Measurements from ENCODE around the gene EDDM3A. TPM values are rescaled to one million over a fixed set of nuclear protein-coding genes. Genes with fewer than 3 reads are reported as not detected.
A peak's percentile ranks its signal among the peaks of the same experiment; 100 is the strongest.
"Not testable (repeated sequence)": the region's sequence is repeated elsewhere in the genome, so short reads cannot be mapped to it uniquely, and the experiment has no call there.

Gene EDDM3A, protein sequence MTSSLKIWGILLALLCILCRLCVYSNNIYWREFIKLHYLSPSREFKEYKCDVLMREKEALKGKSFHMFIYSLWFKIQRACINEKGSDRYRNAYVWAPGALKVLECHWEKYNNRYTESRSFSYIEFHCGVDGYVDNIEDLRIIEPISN
- total RNA-seq, result not detected

DNA sequence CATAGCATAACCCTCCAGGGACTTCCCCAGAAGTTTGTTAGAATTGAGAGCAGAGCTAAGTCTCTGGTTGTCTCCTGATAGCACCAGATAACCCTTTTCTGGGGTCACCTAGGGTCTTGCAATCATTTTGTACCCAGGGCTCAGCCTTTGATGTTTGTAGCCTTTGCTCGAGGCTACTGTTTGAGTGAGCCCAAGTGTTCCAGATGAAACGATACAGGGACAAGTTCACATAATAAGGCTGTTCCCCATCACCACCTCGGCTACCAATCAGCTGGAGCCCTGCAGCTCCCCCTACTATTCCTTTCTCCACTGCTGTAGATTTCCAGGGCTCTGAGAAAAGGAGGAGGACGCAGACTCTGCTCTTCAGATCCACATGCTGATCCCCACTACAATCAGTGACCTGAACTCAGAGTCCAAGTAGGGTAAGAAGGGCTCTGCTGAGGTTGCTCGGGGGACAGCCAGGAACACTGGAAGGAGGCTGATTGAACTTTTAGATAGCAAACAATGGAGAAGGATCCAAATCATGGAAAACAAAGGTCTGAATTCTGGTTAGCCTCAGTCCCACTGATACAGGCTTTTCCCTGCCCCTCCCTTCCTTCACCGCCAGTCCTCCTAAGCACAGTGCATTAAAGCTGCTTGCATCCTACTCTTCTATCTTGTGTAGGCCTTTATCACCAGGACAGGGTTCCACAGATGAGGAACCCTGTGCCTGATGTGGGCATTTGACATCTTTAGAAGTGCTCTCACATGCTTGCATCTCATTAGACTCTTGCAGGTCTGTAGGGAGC, at the start of gene EDDM3A:
Gene EDDM3A, plus strand, starts transcription at position 317 of the 788 bp plus-strand sequence. CDS start 1,694 bp downstream, outside the sequence.
- Mint-ChIP-seq H3K27me3 (ENCODE audit: low read depth) (peaks cover 13% of the 10 kb centered on the region), H3K4me3 (no peak within 1 kb of the TSS), H3K36me3 (ENCODE audit: insufficient read depth) (no peaks in the 10 kb centered on the region), H3K4me1 (ENCODE audit: low read depth) (no peaks in the 10 kb centered on the region), H3K9me3 (no peaks in the 10 kb centered on the region)
- ATAC-seq (no peak), DNase-seq (no peak)

DNA sequence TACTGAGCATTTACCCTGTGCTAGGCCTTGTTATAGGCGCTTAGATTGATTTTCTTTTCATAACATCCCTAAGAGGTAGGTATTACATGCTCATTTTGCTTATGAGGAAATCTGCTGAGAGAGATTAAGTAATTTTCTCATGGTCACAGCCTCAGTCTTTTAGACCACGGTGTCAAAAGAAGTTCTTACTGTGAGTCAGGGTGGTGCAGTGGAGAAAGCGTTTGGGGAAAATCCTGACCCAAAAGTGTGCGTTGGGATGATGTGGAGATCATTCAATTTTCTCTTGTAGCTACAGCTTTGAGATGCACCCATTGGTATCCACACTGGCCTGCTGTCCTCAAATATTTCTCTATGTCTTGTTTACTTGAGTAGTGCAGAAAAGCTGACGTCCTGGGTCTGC, 48.9 kb upstream of the EDDM3A start:
- Mint-ChIP-seq H3K36me3 (ENCODE audit: insufficient read depth) (no peaks in the 10 kb centered on the region), H3K4me1 (ENCODE audit: low read depth) (no peaks in the 10 kb centered on the region), H3K4me3 (no peak overlapping the region), H3K27me3 (ENCODE audit: low read depth) (peaks cover 2% of the 10 kb centered on the region), H3K9me3 (no peaks in the 10 kb centered on the region)
- no peak for DNase-seq
- ATAC-seq, result no peak

DNA sequence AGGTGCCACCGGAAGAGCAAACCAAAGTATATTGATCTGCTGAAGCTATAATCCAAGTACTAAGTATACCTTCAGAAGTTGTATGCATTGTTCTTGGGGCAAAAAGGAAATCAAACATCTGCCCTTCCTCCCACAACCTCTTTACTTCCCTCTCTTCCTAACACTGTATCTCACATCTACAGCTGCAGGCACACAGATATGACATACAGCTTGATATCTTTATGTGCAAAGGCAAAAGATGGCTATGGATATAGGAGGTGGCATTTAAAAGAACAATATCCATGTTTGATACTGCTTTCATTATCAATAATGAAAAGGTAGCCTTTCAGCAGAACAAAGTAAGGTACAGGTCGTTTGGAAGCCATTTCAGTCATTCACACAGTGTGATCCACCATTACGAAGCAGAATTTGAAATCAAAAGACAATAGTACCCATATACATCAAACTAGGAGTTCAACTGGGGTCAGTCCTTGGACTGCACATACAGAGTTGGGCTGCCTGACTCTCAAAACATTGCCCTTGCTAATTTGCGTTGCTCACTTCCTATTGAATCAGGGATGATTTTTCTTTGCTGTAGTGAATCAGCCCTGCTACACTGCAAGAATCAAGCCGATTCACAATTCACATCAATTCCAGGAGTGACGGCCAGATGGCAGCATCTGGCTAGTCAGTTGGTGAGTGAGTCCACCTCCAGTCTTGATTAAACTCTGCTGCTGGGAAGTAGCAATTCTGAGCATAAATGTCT, 48.2 kb upstream of the EDDM3A start:
- H3K9me3 Mint-ChIP-seq, result no peaks in the 10 kb centered on the region

DNA sequence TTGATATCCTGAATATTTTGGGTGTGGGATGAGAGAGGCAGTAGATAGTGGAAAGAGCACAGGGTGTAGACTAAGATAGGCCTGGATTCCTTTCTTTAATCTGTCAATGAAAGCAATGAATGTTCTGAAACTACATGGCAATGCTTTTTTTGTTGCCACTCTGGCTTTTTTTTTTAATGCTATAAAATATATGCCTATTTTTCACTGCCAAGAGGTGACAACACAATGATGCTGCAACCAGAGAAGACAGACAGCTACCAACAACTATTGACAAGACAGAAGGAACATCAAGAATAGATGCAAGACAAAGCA, 47.7 kb upstream of the EDDM3A start:
- ATAC-seq (no peak), DNase-seq (no peak)
- Mint-ChIP-seq H3K9me3 (no peaks in the 10 kb centered on the region), H3K36me3 (ENCODE audit: insufficient read depth) (no peaks in the 10 kb centered on the region), H3K4me3 (no peak overlapping the region), H3K4me1 (ENCODE audit: low read depth) (no peaks in the 10 kb centered on the region), H3K27me3 (ENCODE audit: low read depth) (peaks cover 2% of the 10 kb centered on the region)

More for the DNA sequence above, 48.2 kb upstream of the EDDM3A start:
- H3K27me3 Mint-ChIP-seq (ENCODE audit: low read depth), result peaks cover 2% of the 10 kb centered on the region
- no peaks in the 10 kb centered on the region for H3K36me3 Mint-ChIP-seq (ENCODE audit: insufficient read depth)
- no peak overlapping the region for H3K4me3 Mint-ChIP-seq
- ATAC-seq (peak; percentile 70 to 87), DNase-seq (peak; percentile 40)
- no peaks in the 10 kb centered on the region for H3K4me1 Mint-ChIP-seq (ENCODE audit: low read depth)

DNA sequence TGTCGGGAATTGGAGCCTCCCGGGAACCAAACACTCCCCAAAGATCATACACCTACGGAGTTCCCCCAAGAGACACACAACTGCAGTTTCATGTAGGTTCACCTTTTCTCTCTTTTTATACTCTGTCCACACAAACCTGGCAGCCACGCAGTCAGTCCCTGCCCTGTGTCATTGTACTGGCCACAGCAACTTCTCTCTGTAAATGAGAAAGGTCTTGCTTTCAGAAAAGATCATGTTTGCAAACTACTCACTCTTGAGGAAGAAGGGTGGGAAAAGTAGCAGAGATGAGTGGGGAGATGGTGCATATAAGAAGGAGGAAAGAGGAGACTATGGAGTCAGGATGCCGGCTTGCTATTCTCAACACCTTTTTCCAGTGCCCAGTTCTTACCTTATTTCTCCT, 46.8 kb upstream of the EDDM3A start:
- H3K9me3 Mint-ChIP-seq, result no peaks in the 10 kb centered on the region
- no peak overlapping the region for H3K4me3 Mint-ChIP-seq
- no peaks in the 10 kb centered on the region for H3K4me1 Mint-ChIP-seq (ENCODE audit: low read depth)
- H3K27me3 Mint-ChIP-seq (ENCODE audit: low read depth), result no peaks in the 10 kb centered on the region
- no peak for DNase-seq
- H3K36me3 Mint-ChIP-seq (ENCODE audit: insufficient read depth), result no peaks in the 10 kb centered on the region
- ATAC-seq, result no peak

DNA sequence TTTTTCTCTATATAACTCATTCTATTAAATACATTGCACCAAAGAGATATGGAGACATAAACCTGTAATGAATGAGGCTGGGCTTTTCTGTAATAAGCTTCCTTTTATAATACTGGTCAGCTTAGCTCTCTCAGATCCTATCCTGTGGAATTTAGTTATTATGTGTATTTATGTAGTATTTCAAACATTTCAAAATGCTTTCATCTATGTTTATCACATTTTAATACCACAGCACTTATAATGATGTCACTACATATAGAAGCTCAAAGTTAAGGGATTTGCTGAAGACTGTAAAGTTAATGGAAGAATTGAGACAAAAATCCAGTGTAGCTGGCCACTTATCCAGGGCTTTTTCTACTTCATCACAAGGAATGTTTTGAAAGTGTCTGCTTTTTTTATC, 45.8 kb upstream of the EDDM3A start:
- Mint-ChIP-seq H3K27me3 (ENCODE audit: low read depth) (no peaks in the 10 kb centered on the region), H3K9me3 (no peaks in the 10 kb centered on the region), H3K4me3 (no peak overlapping the region), H3K36me3 (ENCODE audit: insufficient read depth) (no peaks in the 10 kb centered on the region), H3K4me1 (ENCODE audit: low read depth) (no peaks in the 10 kb centered on the region)
- DNase-seq (no peak), ATAC-seq (no peak)

DNA sequence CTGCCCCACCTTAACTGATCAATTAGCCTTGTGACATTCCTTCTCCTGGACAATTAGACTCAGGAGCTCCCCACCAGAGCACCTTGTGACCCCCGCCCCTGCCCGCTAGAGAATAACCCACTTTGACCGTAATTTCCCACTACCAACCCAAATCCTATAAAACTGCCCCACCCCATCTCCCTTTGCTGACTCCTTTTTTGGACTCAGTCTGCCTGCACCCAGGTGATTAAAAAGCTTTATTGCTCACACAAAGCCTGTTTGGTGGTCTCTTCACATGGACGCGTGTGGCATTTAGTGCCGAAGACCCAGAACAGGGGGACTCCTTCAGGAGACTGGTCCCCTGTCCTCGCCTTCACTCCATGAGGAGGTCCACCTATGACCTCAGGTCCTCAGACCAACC, 44.7 kb upstream of the EDDM3A start:
- not testable (repeated sequence) for DNase-seq; H3K4me1 Mint-ChIP-seq (ENCODE audit: low read depth); H3K4me3 Mint-ChIP-seq; H3K36me3 Mint-ChIP-seq (ENCODE audit: insufficient read depth); ATAC-seq; H3K27me3 Mint-ChIP-seq (ENCODE audit: low read depth); H3K9me3 Mint-ChIP-seq

DNA sequence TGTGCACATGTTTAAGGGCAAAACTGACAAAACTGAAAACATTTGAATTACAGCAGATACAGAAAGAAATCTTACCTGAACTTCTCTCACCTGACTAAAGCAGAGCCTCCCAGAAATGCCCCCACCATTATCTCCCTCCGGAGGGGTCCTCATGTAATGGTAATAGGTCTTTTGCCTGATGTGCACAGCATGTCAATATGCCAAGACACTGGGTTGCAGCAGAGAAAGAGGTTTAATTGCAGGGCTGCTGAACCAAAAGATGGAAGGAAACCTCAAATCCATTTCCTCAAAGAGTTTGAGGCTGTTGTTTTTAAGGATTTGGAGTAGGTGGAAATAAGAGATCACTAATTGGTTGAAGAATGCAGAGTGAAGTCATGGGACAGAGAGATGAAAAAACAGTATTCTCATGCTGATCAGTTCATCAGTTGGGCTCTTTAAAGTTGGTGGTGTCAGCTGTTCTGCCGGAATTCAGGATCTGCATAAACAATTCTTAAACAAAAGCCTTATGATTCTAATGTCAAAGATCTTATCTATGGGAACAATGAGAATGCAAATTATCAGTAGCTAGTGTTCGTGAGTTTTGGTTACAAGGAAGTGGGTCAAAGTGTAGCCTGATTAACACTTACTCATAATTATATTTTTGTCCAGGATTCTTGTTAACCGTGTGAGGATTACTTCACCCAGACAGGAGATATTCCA, 38.9 kb upstream of the EDDM3A start:
- Mint-ChIP-seq H3K4me3 (no peak overlapping the region), H3K27me3 (ENCODE audit: low read depth) (peaks cover 2% of the 10 kb centered on the region), H3K36me3 (ENCODE audit: insufficient read depth) (no peaks in the 10 kb centered on the region), H3K9me3 (no peaks in the 10 kb centered on the region), H3K4me1 (ENCODE audit: low read depth) (no peaks in the 10 kb centered on the region)
- DNase-seq (no peak), ATAC-seq (no peak)

DNA sequence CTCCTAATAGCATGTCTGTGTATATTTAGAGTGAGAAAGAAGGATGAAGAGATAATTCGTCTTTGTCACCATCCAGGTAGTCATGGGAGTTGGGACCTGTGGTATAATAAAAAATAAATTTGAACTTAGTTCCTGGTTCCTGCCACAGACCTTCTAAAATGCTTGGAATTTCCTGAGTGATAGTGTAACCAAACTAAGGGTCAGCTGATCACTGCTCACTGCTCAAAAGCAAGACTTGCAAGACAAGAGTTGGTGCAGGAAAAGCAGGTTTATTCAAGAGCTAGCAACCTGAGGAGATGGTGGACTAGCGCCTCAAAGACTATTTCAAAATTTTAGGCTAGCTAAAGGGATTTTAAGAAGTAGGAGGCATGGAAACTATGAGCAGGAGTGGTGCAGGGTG, 38.1 kb upstream of the EDDM3A start:
- Mint-ChIP-seq H3K4me3 (no peak overlapping the region), H3K27me3 (ENCODE audit: low read depth) (peaks cover 2% of the 10 kb centered on the region), H3K9me3 (no peaks in the 10 kb centered on the region), H3K36me3 (ENCODE audit: insufficient read depth) (no peaks in the 10 kb centered on the region), H3K4me1 (ENCODE audit: low read depth) (no peaks in the 10 kb centered on the region)
- DNase-seq (no peak), ATAC-seq (no peak)

DNA sequence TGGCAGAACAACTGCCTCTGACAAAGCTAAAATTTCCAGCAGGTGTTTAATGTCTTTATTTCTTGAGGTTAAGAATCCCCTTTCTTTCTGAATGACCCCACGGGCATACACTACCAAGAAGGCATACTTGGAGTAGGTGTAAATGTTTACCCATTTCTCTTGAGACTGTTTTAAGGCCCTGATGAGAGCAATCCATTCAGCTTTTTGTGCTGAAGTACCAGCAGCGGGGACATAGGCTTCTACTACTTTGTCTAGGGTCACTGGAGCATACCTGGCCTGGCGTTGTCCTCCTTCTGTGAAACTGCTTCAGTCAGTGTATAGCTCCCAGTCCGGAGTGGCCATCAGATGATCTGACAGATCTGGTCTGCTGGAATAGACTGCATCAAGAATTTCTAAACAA, 34.4 kb upstream of the EDDM3A start:
- Mint-ChIP-seq H3K9me3 (no peaks in the 10 kb centered on the region), H3K4me1 (ENCODE audit: low read depth) (peaks cover 4% of the 10 kb centered on the region), H3K27me3 (ENCODE audit: low read depth) (peaks cover 5% of the 10 kb centered on the region), H3K4me3 (no peak overlapping the region), H3K36me3 (ENCODE audit: insufficient read depth) (no peaks in the 10 kb centered on the region)
- DNase-seq (no peak), ATAC-seq (no peak)

DNA sequence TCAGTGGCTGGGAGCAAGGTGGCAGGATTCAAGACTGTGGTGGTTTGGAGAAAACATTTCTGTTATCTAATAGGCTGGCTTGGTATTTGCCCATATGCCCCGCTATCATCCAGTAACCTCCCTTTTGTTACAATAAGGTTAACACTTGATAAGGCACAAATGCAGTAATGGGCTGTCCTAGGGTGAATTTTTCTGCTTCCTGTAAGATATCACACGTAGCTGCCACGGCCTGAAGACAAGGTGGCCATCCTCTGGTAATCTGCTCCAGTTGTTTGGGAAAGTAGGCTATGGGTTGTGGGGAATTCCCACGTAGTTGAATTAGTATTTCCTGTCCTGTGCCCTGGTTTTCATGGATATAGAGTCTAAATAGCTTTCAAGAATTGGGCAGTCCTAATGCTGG, 34.0 kb upstream of the EDDM3A start:
- ATAC-seq (no peak), DNase-seq (no peak)
- H3K4me1 Mint-ChIP-seq (ENCODE audit: low read depth), result peaks cover 4% of the 10 kb centered on the region
- no peak overlapping the region for H3K4me3 Mint-ChIP-seq
- H3K27me3 Mint-ChIP-seq (ENCODE audit: low read depth), result peaks cover 7% of the 10 kb centered on the region
- H3K36me3 Mint-ChIP-seq (ENCODE audit: insufficient read depth), result no peaks in the 10 kb centered on the region
- no peaks in the 10 kb centered on the region for H3K9me3 Mint-ChIP-seq

DNA sequence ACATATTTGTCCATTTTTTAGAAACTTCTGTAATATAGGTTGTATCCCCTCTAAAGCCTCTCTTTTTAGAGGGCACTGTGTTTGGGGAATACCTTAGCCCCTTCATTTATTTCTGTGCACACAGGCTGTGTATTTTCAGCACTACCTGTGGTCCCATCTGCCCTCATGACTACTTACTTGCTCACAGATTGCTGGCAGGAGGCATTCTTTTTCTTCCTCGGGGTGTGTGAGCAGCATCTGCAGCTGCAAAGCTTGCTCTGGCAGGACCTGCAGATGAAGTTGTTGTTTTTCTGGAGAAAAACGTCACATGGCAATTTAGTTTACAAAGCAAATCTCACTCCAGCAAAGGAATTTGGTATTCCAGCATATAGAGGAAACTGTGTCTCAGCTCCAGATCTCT, 32.8 kb upstream of the EDDM3A start:
- Mint-ChIP-seq H3K9me3 (no peaks in the 10 kb centered on the region), H3K4me3 (no peak overlapping the region), H3K4me1 (ENCODE audit: low read depth) (peaks cover 4% of the 10 kb centered on the region), H3K27me3 (ENCODE audit: low read depth) (peaks cover 11% of the 10 kb centered on the region), H3K36me3 (ENCODE audit: insufficient read depth) (no peaks in the 10 kb centered on the region)
- no peak for ATAC-seq
- no peak for DNase-seq

DNA sequence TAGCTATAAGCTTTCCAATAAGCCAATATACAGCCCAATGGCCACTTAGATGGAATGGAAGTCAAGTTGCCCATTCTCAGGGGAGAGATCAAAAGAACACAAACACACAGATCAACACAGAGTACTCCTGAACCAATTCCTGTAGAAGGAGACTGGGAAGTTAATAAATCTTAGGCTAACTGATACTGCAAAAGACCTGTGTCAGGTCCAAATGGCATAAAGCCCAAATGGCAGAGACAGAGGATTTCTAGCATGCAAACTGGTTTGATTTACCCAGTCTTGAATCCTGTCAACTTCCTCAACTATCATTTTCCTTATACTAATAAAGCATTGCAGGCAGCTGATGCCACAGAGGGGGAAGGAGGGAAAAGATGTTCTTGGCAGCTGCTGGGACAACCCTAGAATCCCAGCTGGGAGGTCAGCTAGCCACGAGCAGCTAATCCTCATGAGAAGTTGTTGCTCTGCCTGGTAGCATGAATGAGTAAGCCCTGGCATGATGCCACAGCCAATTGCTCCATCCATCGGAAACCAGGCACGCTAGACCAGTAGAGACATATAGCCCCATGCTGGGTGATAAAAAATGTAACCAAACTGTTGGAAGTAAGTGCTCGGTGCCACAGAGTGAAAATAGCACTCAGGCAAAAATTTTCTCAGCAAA, 31.0 kb upstream of the EDDM3A start:
- DNase-seq (no peak), ATAC-seq (no peak)
- no peaks in the 10 kb centered on the region for H3K9me3 Mint-ChIP-seq
- peaks cover 12% of the 10 kb centered on the region for H3K27me3 Mint-ChIP-seq (ENCODE audit: low read depth)
- peaks cover 6% of the 10 kb centered on the region for H3K4me1 Mint-ChIP-seq (ENCODE audit: low read depth)
- H3K36me3 Mint-ChIP-seq (ENCODE audit: insufficient read depth), result no peaks in the 10 kb centered on the region
- no peak overlapping the region for H3K4me3 Mint-ChIP-seq

DNA sequence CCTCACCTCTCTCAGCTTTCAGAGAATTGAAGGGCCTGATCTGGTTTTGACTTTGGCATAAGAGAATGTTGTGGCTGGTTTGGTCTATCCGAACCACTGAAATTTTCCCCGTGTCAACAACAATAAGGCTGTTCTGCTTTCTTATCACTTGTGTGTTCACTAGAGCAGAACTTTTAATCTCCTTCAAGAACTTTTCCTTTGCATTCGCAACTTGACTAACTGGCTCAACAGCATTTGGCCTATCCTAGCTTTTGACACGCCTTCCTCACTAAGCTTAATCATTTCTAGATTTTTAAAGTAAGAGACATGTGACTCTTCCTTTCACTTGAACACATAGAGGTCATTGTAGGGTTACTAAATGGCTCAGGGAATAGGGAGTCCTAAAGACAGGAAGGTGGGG, 25.9 kb upstream of the EDDM3A start:
- Mint-ChIP-seq H3K4me3 (no peak overlapping the region), H3K9me3 (no peaks in the 10 kb centered on the region), H3K36me3 (ENCODE audit: insufficient read depth) (no peaks in the 10 kb centered on the region), H3K27me3 (ENCODE audit: low read depth) (peaks cover 43% of the 10 kb centered on the region), H3K4me1 (ENCODE audit: low read depth) (peaks cover 6% of the 10 kb centered on the region)
- ATAC-seq, result no peak
- DNase-seq, result no peak

Measured in activated T-cell treated with anti-CD3 and anti-CD28 coated beads, Interleukin-2, amount 50 U/mL, for 4 hours (primary cell).